ENCODE data around the gene KSR1. TPM values are rescaled to one million over a fixed set of nuclear protein-coding genes. Genes with fewer than 3 reads are reported as not detected.

KSR1 gene
- total and polyA plus RNA-seq, 2 of the 8 experiments (the other 6 are each of a cell fraction or from before 2014, with no cell fraction given), result 14.1 to 34.7 TPM

- TF ChIP-seq CTCF (IDR thresholded peaks at IDR 0.05; ENCODE audit: control extremely low read depth in 1 of 3, insufficient read depth in 1 of 3, low read depth in 1 of 3, low read length in 3 of 3), result no peak
Measured at GRCh38 chr17:27454089-27454488, 2.2 kb upstream of the KSR1 start (continued).

Measured in H1 (cell line).